Measurements from ENCODE around the gene NECTIN4. TPM values are rescaled to one million over a fixed set of nuclear protein-coding genes. Genes with fewer than 3 reads are reported as not detected.

Gene NECTIN4
- total and polyA plus RNA-seq, 2 of the 13 experiments (the other 11 are each of a cell fraction or from before 2014, with no cell fraction given): 5.9 to 12.4 TPM

- TF ChIP-seq ZZZ3 (CRISPR knock-in tag; IDR thresholded peaks at IDR 0.05; ENCODE audit: borderline replicate concordance) (no peak), SKI (IDR thresholded peaks at IDR 0.05; ENCODE audit: partially characterized antibody) (no peak), ZMYM4 (CRISPR knock-in tag; IDR thresholded peaks at IDR 0.05) (peak; percentile 67; the same call in 1 of the 2 replicates), ZBTB10 (CRISPR knock-in tag; IDR thresholded peaks at IDR 0.05; ENCODE audit: borderline replicate concordance) (peak; percentile 56; the same call in 1 of the 2 replicates), LCORL (IDR thresholded peaks at IDR 0.05) (no peak), LCORL (CRISPR knock-in tag; IDR thresholded peaks at IDR 0.05) (peak; percentile 31; the same call in 1 of the 2 replicates), ZNF432 (CRISPR knock-in tag; IDR thresholded peaks at IDR 0.05; ENCODE audit: borderline replicate concordance) (no peak), ZNF224 (CRISPR knock-in tag; IDR thresholded peaks at IDR 0.05) (no peak), NKX3-1 (CRISPR knock-in tag; IDR thresholded peaks at IDR 0.05) (peak; percentile 73; the same call in 1 of the 2 replicates), SAP130 (CRISPR knock-in tag; IDR thresholded peaks at IDR 0.05; ENCODE audit: low read depth) (peak; percentile 90), KMT2B (CRISPR knock-in tag; IDR thresholded peaks at IDR 0.05) (peak; percentile 90), ZNF777 (CRISPR knock-in tag; IDR thresholded peaks at IDR 0.05) (peak; percentile 62; the same call in 1 of the 2 replicates), ZNF414 (CRISPR knock-in tag; IDR thresholded peaks at IDR 0.05) (0 out of 2 replicates have a peak, but pooled peaks have one; percentile 12), ZNF12 (CRISPR knock-in tag; IDR thresholded peaks at IDR 0.05) (0 out of 2 replicates have a peak, but pooled peaks have one; percentile 16), SALL2 (CRISPR knock-in tag; IDR thresholded peaks at IDR 0.05) (peak; percentile 89), SNAI1 (CRISPR knock-in tag; IDR thresholded peaks at IDR 0.05; ENCODE audit: borderline replicate concordance) (peak; percentile 70; the same call in 1 of the 2 replicates), PREB (CRISPR knock-in tag; IDR thresholded peaks at IDR 0.05) (0 out of 2 replicates have a peak, but pooled peaks have one; percentile 31)
- TF ChIP-seq, protein P1, sequence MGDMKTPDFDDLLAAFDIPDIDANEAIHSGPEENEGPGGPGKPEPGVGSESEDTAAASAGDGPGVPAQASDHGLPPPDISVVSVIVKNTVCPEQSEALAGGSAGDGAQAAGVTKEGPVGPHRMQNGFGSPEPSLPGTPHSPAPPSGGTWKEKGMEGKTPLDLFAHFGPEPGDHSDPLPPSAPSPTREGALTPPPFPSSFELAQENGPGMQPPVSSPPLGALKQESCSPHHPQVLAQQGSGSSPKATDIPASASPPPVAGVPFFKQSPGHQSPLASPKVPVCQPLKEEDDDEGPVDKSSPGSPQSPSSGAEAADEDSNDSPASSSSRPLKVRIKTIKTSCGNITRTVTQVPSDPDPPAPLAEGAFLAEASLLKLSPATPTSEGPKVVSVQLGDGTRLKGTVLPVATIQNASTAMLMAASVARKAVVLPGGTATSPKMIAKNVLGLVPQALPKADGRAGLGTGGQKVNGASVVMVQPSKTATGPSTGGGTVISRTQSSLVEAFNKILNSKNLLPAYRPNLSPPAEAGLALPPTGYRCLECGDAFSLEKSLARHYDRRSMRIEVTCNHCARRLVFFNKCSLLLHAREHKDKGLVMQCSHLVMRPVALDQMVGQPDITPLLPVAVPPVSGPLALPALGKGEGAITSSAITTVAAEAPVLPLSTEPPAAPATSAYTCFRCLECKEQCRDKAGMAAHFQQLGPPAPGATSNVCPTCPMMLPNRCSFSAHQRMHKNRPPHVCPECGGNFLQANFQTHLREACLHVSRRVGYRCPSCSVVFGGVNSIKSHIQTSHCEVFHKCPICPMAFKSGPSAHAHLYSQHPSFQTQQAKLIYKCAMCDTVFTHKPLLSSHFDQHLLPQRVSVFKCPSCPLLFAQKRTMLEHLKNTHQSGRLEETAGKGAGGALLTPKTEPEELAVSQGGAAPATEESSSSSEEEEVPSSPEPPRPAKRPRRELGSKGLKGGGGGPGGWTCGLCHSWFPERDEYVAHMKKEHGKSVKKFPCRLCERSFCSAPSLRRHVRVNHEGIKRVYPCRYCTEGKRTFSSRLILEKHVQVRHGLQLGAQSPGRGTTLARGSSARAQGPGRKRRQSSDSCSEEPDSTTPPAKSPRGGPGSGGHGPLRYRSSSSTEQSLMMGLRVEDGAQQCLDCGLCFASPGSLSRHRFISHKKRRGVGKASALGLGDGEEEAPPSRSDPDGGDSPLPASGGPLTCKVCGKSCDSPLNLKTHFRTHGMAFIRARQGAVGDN (CRISPR knock-in tag; IDR thresholded peaks at IDR 0.05): peak; percentile 93
- TF ChIP-seq, protein P2, sequence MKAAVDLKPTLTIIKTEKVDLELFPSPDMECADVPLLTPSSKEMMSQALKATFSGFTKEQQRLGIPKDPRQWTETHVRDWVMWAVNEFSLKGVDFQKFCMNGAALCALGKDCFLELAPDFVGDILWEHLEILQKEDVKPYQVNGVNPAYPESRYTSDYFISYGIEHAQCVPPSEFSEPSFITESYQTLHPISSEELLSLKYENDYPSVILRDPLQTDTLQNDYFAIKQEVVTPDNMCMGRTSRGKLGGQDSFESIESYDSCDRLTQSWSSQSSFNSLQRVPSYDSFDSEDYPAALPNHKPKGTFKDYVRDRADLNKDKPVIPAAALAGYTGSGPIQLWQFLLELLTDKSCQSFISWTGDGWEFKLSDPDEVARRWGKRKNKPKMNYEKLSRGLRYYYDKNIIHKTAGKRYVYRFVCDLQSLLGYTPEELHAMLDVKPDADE (CRISPR knock-in tag; IDR thresholded peaks at IDR 0.05): peak; percentile 76; the same call in 1 of the 2 replicates
Observed at GRCh38 chr1:161117759-161118581, 28.6 kb upstream of the NECTIN4 start, which contains the start of the genes NIT1 and PFDN2 (continued).

Data from HepG2 (cell line).